HCT116 (cell line): ENCODE data around the gene CCDC102B.

Experiments
- POLR2AphosphoS5 ChIP-seq: IDR thresholded peaks from 2 replicates; pipeline ENCODE4 v1.6.1; 2011; ENCODE audit warnings: mild to moderate bottlenecking, low read depth, low read length, moderate library complexity
- SP1 ChIP-seq: IDR thresholded peaks from 2 replicates; pipeline ENCODE4 v1.6.1; 2012; ENCODE audit warnings: low read depth
- TF ChIP-seq, protein P1 (sequence below), 3 experiments: fragments of 200-600 bp in 1 of 3; sonication (generic) in 1 of 3; IDR thresholded peaks in 2 of 3; conservative IDR thresholded peaks in 1 of 3; 2 replicates each; pipeline ENCODE4 v1.5.1; 2012 to 2017; ENCODE audit warnings: low read depth in 2 of 3, low read length in 2 of 3, antibody characterized with exemption in 1 of 3, borderline replicate concordance in 1 of 3, control low read depth in 1 of 3, mild to moderate bottlenecking in 1 of 3, mixed read lengths in 1 of 3, mixed run types in 1 of 3, moderate library complexity in 1 of 3; ENCODE audit not compliant: insufficient read depth in 1 of 3

DNA sequence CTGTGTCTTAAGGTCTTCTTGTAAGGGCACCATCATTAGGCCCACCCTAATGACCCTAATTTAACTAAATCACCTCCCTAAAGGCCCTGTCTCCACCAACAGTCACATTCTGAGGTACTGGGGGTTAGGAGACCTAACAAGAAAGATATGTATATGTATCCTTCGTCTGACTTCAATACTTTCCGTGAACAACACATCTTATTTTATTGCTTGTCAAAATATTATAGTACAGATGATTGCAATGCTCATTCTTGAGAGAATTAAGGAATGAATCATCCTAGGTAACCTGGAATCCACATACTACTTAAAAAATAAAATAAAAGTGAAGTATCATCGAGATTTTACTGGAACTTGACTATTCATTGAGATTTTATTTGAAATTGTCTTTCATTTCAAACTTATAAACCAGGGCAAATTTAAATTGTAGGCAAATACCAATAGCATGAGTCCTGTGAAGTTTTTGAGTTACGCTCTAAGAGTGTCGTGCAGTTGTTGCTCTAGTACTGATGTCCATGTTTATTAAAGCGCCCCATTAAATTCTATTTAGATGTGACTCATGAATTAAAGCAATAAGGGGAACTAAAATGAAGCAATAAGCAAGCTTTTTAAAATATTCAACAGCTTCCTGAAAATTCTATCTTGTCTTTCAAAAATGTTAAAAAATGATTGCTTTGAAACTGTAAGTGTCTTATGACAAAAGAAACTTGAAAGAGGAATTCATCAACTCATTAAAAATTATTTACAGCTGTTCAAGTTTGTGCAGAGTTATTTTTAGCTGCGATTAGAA, 40.0 kb downstream of the CCDC102B start:
- no peak for TF ChIP-seq POLR2AphosphoS5
- TF ChIP-seq, protein P1, sequence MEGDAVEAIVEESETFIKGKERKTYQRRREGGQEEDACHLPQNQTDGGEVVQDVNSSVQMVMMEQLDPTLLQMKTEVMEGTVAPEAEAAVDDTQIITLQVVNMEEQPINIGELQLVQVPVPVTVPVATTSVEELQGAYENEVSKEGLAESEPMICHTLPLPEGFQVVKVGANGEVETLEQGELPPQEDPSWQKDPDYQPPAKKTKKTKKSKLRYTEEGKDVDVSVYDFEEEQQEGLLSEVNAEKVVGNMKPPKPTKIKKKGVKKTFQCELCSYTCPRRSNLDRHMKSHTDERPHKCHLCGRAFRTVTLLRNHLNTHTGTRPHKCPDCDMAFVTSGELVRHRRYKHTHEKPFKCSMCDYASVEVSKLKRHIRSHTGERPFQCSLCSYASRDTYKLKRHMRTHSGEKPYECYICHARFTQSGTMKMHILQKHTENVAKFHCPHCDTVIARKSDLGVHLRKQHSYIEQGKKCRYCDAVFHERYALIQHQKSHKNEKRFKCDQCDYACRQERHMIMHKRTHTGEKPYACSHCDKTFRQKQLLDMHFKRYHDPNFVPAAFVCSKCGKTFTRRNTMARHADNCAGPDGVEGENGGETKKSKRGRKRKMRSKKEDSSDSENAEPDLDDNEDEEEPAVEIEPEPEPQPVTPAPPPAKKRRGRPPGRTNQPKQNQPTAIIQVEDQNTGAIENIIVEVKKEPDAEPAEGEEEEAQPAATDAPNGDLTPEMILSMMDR (IDR thresholded peaks at IDR 0.05 in 2 of 3, conservative IDR thresholded peaks at IDR 0.05 in 1 of 3; ENCODE audit: borderline replicate concordance in 1 of 3, insufficient read depth in 1 of 3, low read depth in 2 of 3, low read length in 2 of 3) = no peak
- no peak for TF ChIP-seq SP1
